ENCODE data around the gene NLK. TPM values are rescaled to one million over a fixed set of nuclear protein-coding genes. Genes with fewer than 3 reads are reported as not detected.
"Not testable (repeated sequence)": the region's sequence is repeated elsewhere in the genome, so short reads cannot be mapped to it uniquely, and the experiment has no call there.

NLK gene
- total RNA-seq, 1 experiment from 2014 or later: 18.0 TPM

DNA sequence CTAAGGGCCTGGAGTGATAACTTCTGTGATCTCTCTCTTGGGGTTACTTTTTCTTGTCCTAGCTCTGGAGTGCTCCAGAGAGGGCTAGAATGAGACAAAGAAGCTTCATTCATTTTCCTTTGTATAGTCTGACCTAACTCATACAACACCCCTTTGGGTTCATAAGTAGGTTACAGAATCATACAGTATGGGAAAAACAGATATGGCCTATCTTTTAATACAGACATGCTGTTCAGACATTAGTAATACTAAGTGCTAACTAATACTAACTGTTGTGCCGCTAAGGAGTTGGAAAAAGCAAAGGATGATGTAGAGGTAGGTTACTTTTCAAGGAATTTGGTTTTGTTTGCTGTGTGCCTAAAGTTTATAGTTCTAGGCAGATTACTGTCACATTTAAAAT is 84.7 kb downstream of the NLK start:
- in situ Hi-C loops (cut with HindIII; ENCODE audit: low pct_unique_long_range_greater_than_20kb, low sequenced_read_pairs): no loop called here
- DNase-seq (ENCODE audit: low read depth): no peak

DNA sequence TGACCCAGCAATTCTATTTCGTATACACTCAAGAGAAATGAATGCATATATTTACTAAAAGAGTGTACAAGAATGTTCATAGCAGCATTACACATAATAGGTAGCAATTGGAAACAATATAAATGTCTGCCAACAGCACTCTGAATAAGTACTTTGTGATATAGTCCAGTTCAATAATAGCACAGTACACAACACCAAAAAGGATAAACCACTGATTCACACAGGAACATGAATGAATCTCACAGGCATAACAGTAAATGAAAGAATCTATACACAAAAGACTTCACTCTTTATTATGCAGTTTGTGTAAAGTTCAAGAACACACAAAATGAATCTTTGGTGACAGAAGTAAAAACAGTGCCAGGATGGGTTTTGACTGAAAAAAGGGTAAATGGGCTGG is 86.3 kb downstream of the NLK start:
- DNase-seq (ENCODE audit: low read depth): no peak
- in situ Hi-C loops (cut with HindIII; ENCODE audit: low pct_unique_long_range_greater_than_20kb, low sequenced_read_pairs): no loop called here

DNA sequence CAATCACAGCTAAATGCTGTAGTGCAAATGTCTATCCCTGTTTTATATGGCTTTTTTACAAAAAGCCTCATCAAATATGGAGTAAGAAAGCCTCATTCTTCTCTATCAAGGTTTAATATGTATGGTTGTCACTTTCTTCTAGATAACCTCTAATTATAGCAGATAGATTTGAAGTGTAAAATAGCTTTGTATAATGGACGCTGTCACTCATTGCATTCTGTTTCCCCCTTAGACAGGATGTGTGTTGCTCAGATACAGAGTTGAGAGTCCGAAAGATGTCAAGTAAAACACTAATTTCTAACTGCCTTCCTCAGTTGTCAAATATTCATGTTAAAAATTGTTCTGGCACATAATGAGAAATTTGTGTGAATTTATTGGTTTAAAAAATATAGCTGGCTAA is 88.0 kb downstream of the NLK start:
- DNase-seq (ENCODE audit: low read depth): no peak
- in situ Hi-C loops (cut with HindIII; ENCODE audit: low pct_unique_long_range_greater_than_20kb, low sequenced_read_pairs): no loop called here

DNA sequence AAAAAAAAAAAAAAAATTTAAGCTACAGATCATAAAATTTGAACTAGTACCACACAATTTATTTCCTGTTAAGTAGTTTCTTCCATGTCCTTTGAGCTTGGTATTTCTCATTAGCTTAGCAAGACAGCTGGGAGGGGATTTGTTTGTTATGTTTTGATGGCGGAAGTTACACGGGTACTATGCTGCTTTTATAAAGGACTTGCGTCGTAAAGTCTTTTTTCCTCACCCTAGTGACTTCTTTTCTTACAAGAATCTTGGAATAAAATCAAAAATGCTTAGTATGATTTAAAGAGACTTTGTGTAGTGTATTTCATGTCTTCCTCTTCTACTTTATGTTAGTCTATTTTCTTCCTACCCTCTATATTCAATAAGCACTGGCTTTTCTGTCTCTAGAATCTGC is 89.1 kb downstream of the NLK start:
- in situ Hi-C loops (cut with HindIII; ENCODE audit: low pct_unique_long_range_greater_than_20kb, low sequenced_read_pairs): no loop called here
- no peak for DNase-seq (ENCODE audit: low read depth)

DNA sequence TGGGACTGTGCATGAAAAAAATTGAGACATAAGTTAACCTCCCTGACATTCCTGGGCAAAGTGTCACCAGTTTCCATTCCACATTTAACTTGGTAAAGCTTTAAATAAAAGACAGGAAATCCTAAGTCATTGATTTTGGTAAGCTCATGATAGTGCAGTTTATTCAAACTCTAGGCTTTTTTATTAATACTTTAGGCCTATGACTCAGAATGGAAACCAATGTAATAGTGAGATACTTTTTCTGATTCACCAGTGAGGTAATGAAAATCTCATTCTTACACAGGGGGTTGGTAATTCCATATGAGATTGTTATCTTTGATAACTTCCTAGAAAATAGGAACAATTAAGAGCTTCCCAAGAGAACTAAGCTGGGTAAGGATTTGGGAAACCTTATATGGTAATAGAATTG is 91.1 kb downstream of the NLK start:
- in situ Hi-C loops (cut with HindIII; ENCODE audit: low pct_unique_long_range_greater_than_20kb, low sequenced_read_pairs): no loop called here
- DNase-seq (ENCODE audit: low read depth): peak; percentile 33

DNA sequence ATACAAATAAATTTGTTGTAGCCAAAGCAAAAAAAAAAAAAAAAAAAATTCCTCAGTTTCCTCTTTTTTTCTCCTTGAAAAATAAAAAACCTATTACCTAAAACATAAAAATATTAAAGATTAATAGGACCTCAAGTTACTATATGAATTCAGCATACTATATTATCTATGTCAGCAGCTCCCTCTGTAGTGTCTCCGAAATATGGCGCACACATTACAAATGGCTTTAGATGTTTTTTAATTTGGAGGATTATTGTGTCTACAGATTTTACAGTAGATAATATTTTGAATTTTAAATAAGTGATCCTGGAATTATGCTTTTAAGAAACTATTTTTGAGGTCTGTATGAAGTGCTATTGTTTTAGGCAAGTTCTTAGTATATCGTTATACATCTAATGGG is 94.4 kb downstream of the NLK start:
- no peak for DNase-seq (ENCODE audit: low read depth)
- in situ Hi-C loops (cut with HindIII; ENCODE audit: low pct_unique_long_range_greater_than_20kb, low sequenced_read_pairs): no loop called here

- no peak for DNase-seq (ENCODE audit: low read depth)
- in situ Hi-C loops (cut with HindIII; ENCODE audit: low pct_unique_long_range_greater_than_20kb, low sequenced_read_pairs): no loop called here
These were observed 97.3 kb downstream of the NLK start for GRCh38 chr17:28139822-28140221.

DNA sequence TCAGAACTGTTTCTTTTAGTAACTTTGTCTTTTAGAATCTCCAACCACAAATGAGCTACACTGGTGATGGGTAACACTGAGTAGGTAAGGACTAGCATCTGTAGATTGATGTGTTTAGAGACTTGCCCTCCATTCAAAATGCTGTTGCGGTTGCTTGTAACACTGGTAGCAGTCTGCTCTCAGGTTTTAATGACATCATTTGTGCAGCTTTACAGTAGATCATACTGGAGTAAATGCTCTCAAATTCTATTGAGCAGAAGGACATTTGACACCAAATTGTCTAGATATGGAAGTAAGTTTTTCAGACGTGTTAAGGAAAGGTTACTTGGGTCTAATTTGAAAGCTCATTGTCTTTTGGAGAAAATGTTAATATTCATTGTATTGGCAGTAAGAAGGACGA is 98.8 kb downstream of the NLK start:
- in situ Hi-C loops (cut with HindIII; ENCODE audit: low pct_unique_long_range_greater_than_20kb, low sequenced_read_pairs): no loop called here
- DNase-seq (ENCODE audit: low read depth): no peak

GRCh38 chr17:28141773-28142172 is 99.3 kb downstream of the NLK start:
- DNase-seq (ENCODE audit: low read depth): no peak
- in situ Hi-C loops (cut with HindIII; ENCODE audit: low pct_unique_long_range_greater_than_20kb, low sequenced_read_pairs): no loop called here

DNA sequence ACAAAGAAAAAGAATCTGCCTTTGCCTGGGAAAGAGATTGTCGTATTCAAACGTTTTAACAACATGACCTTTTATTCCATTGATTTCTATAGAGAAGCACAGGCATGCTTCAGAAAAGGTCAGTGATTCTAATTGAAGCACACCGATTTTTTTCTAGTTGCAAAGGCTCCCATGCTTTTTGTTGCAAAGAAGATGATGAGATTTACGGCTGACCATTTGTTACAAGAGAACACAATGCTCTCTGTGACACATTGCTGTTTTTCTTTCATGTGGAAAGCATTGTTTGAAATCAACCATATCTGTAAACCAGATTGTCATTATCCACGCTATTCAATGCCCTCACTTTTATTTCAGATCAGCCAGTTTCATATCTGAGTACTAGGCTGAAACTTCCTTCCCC is 99.8 kb downstream of the NLK start:
- no peak for DNase-seq (ENCODE audit: low read depth)
- in situ Hi-C loops (cut with HindIII; ENCODE audit: low pct_unique_long_range_greater_than_20kb, low sequenced_read_pairs): no loop called here

GRCh38 chr17:28144019-28144418 is 101.5 kb downstream of the NLK start:
- in situ Hi-C loops (cut with HindIII; ENCODE audit: low pct_unique_long_range_greater_than_20kb, low sequenced_read_pairs): no loop called here
- no peak for DNase-seq (ENCODE audit: low read depth)

DNA sequence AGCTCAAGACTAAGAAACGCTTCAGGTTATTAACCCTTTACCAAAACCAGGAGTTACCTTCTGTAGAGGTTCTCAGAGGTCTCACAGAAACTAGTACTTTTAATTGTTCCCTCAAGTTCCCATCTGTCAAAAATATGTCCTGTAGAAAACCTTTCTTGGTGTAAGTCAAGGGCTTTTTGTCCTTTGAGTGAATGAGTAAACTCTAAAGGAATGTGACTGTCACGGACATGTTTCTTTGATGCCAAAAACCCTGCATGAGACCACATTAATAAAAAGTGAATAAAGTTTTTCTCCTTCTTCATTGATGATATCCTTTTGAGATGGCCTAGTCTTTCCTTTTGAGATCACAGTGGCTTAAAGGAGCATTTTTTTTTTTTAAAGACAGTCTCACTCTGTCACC is 102.9 kb downstream of the NLK start:
- no peak for DNase-seq (ENCODE audit: low read depth)
- in situ Hi-C loops (cut with HindIII; ENCODE audit: low pct_unique_long_range_greater_than_20kb, low sequenced_read_pairs): no loop called here

DNA sequence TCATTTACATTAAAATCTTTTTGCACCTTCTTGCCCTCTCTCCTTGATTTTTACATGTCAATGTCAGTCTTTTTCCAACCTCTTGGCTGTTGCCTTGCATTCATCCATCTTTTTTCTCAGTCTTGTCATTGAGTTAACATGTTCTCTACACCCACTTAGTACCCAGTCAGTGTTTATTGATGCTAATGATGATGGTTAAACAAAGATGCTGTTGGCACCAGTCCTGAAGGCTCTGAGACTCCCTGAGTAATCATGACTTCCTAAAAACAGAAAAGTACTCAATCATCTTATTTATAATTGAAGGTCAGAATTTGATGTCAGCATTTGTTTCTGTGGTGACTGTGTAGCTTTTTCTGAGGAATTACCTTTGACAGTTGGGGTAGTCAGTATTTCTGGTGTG is 104.5 kb downstream of the NLK start:
- in situ Hi-C loops (cut with HindIII; ENCODE audit: low pct_unique_long_range_greater_than_20kb, low sequenced_read_pairs): no loop called here
- no peak for DNase-seq (ENCODE audit: low read depth)

GRCh38 chr17:28151001-28151400 is 108.5 kb downstream of the NLK start:
- in situ Hi-C loops (cut with HindIII; ENCODE audit: low pct_unique_long_range_greater_than_20kb, low sequenced_read_pairs): no loop called here

DNA sequence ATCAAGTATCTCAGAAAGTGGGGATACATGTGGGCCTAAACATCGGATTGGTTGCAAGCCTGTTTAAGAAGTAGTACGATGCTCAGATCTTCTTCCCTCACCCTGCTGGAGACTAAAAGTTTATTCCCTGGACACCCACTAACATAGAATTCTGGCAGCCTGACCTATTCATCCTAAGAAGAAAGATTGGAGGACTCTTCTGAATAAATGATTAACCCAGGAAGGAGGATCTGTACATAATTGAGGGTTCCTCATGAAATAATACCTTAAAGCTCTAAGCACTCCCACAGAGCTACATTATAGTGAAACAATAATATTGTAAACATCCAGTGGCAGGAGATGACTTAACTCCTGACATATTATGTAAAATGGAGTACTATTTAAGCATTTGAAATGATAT is 111.7 kb downstream of the NLK start:
- no peak for DNase-seq (ENCODE audit: low read depth)
- in situ Hi-C loops (cut with HindIII; ENCODE audit: low pct_unique_long_range_greater_than_20kb, low sequenced_read_pairs): no loop called here

More at GRCh38 chr17:28151001-28151400, 108.5 kb downstream of the NLK start:
- no peak for DNase-seq (ENCODE audit: low read depth)

DNA sequence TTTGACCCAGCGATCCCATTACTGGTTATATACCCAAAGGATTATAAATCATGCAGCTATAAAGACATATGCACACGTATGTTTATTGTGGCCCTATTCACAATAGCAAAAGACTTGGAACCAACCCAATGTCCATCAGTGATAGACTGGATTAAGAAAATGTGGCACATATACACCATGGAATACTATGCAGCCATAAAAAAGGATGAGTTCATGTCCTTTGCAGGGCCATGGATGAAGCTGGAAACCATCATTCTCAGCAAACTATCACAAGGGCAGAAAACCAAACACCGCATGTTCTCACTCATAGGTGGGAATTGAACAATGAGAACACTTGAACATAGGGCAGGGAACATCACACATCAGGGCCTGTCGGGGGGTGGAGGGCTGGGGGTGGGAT is 112.9 kb downstream of the NLK start:
- in situ Hi-C loops (cut with HindIII; ENCODE audit: low pct_unique_long_range_greater_than_20kb, low sequenced_read_pairs): not testable (repeated sequence)

GRCh38 chr17:28159004-28159403 is 116.5 kb downstream of the NLK start:
- in situ Hi-C loops (cut with HindIII; ENCODE audit: low pct_unique_long_range_greater_than_20kb, low sequenced_read_pairs): no loop called here
- DNase-seq (ENCODE audit: low read depth): no peak

More for the DNA sequence above, 112.9 kb downstream of the NLK start:
- DNase-seq (ENCODE audit: low read depth): not testable (repeated sequence)

GRCh38 chr17:28159924-28160323 is 117.4 kb downstream of the NLK start:
- in situ Hi-C loops (cut with HindIII; ENCODE audit: low pct_unique_long_range_greater_than_20kb, low sequenced_read_pairs): no loop called here
- DNase-seq (ENCODE audit: low read depth): no peak

DNA sequence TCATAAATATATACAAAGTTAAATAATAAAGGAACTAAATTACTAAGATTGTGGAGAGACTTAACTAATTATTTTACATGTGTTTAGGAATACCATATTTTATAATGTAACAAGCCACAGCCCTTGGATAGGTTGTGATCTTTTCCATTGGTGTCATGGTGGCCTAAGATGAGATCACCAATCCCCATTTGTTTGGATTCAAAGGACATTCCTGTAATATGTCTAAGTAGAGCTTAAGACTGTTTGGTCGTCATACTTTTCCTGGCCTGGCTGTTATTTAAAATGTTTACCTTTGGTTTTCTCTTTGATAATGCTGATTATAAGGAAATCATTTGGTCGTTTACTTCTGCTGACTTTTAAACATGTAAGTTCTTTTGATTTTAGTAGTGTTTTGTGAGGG is 118.1 kb downstream of the NLK start:
- no peak for DNase-seq (ENCODE audit: low read depth)
- in situ Hi-C loops (cut with HindIII; ENCODE audit: low pct_unique_long_range_greater_than_20kb, low sequenced_read_pairs): no loop called here

- no peak for DNase-seq (ENCODE audit: low read depth)
- in situ Hi-C loops (cut with HindIII; ENCODE audit: low pct_unique_long_range_greater_than_20kb, low sequenced_read_pairs): no loop called here
These were observed 118.8 kb downstream of the NLK start for GRCh38 chr17:28161311-28161710.

DNA sequence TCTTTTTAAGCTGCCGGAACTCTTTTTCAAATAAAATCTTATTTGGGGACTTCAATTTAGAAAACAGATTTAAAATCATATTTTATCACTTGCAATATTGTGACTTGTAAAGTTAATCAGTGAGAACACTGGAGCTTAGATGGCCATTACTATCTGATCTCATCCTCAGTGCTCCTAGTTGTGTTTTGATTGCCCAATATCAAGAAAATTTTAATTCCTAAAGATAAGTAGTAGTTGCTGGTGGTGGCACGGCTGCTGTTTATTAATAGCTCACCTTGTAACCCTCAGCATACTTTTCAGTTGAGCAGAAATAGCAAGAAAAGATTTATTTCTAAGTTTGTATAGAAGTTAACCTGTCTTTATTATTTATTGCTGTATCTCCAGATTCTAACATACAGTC is 124.0 kb downstream of the NLK start:
- in situ Hi-C loops (cut with HindIII; ENCODE audit: low pct_unique_long_range_greater_than_20kb, low sequenced_read_pairs): no loop called here
- DNase-seq (ENCODE audit: low read depth): no peak

All from Caki2 (cell line).